Breast epithelium (tissue), 3 donors: ENCODE data around the gene POLR2E.

ENCODE experiments used
- POLR2A ChIP-seq: fragments of 450-650 bp; IDR thresholded peaks from one replicate; pipeline ENCODE4 v1.6.1; 2016; ENCODE audit warnings: antibody characterized with exemption, mild to moderate bottlenecking, moderate library complexity
- POLR2AphosphoS5 ChIP-seq, 3 donors: sonication (generic); formaldehyde crosslinking; IDR thresholded peaks; one replicate each; pipeline ENCODE4 v1.6.1; 2017; ENCODE audit warnings: antibody characterized with exemption in 3 of 3

- TF ChIP-seq POLR2A (no peak), POLR2AphosphoS5 (IDR thresholded peaks at IDR 0.05) (no peak)
Measured at GRCh38 chr19:1121395-1121794, 26.2 kb upstream of the POLR2E start.
